Activated naive CD4-positive, alpha-beta T cell treated with Interleukin-2 at 50 U/mL for 16 hours (primary cell): Measurements from ENCODE around the gene UTP11.
"Not testable (repeated sequence)": the region's sequence is repeated elsewhere in the genome, so short reads cannot be mapped to it uniquely, and the experiment has no call there.

Experiments used
- DNase-seq: peaks from one replicate; pipeline ENCODE4 v3.0.0-alpha.2; 2020

Gene UTP11

GRCh38 chr1:38012363-38013226 lies at the start of gene UTP11:
UTP11 (plus strand) TSS chr1:38012734; CDS start chr1:38012803, 69 bp downstream.
- DNase-seq: peak; percentile 91

- not testable (repeated sequence) for DNase-seq
These were observed 48.4 kb upstream of the UTP11 start for GRCh38 chr1:37964106-37964505.

- DNase-seq: no peak
These were observed 47.2 kb upstream of the UTP11 start for GRCh38 chr1:37965301-37965700.

GRCh38 chr1:37973684-37974083 lies 38.9 kb upstream of the UTP11 start:
- not testable (repeated sequence) for DNase-seq

- no peak for DNase-seq
These were observed 38.0 kb upstream of the UTP11 start for GRCh38 chr1:37974567-37974966.

DNA sequence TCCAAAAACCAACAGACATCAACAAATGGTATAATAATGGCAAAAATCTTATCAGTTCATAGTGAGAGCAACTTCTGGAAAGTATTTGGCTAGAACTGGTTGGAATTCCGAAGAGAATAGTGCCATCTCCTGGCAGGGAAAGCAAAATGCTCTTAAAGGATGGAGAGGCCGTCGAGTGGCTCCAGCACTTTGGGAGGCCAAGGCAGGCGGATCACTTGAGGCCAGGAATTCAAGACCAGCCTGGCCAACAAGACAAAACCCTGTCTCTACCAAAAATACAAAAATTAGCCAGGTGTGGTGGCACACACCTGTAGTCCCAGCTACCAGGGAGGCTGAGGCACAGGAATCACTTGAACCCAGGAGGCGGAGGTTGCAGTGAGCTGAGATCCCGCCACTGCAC lies 37.5 kb upstream of the UTP11 start:
- DNase-seq: not testable (repeated sequence)

GRCh38 chr1:37978541-37978940 lies 34.0 kb upstream of the UTP11 start:
- no peak for DNase-seq

DNA sequence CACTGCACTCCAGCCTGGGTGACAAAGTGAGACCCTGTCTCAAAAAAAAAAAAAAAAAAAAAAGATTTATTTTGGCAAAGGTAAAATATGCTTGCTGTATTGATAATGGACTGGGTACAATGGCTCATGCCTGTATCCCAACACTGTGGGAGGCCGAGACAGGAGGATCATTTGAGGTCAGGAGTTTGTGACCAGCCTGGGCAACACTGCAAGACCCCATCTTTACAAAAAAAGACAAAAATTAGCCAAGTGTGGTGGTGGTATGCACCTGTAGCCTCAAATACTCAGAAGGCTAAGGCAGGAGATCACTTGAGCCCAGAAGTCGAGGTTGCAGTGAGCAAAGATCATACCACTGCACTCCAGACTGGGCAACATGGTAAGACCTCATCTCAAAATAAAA lies 29.0 kb upstream of the UTP11 start:
- DNase-seq: no peak

- no peak for DNase-seq
These were observed 24.9 kb upstream of the UTP11 start for GRCh38 chr1:37987679-37988078.

GRCh38 chr1:37989361-37989930 lies 23.1 kb upstream of the UTP11 start:
- DNase-seq: peak; percentile 51

DNA sequence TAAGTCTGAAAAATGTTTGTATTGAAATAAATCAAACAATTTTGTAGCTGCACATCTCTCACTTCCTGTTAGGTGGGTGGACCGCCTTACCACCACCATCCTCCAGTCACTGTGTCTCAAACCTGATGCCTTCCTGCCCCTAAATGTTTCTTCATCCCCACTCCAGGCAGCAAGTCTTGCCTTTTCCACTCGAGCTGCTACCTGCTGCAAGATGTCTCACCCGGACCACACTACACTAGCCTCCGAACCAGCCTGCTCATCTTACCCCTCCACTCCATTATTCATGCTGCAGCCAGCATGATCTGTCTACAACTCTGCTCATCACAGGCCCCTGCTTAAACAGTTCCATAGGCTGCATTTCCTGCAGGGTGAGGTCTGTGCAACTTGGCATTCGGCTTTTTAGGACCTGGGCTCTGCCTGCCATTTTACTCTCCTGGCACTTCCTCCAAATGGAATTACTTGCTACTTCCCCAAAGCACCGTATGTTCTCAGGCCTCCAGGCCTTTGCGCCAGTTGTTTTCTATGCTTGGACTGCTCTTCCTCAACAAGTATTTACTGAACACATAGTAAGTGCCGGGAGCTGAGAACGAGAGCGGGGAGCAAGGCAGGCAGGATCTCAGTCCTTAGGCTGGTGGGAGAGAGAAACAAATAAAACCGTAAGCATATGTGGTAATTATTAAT lies 17.5 kb upstream of the UTP11 start:
- DNase-seq: no peak

GRCh38 chr1:37995751-37996345 lies 16.7 kb upstream of the UTP11 start:
- DNase-seq: peak; percentile 50

DNA sequence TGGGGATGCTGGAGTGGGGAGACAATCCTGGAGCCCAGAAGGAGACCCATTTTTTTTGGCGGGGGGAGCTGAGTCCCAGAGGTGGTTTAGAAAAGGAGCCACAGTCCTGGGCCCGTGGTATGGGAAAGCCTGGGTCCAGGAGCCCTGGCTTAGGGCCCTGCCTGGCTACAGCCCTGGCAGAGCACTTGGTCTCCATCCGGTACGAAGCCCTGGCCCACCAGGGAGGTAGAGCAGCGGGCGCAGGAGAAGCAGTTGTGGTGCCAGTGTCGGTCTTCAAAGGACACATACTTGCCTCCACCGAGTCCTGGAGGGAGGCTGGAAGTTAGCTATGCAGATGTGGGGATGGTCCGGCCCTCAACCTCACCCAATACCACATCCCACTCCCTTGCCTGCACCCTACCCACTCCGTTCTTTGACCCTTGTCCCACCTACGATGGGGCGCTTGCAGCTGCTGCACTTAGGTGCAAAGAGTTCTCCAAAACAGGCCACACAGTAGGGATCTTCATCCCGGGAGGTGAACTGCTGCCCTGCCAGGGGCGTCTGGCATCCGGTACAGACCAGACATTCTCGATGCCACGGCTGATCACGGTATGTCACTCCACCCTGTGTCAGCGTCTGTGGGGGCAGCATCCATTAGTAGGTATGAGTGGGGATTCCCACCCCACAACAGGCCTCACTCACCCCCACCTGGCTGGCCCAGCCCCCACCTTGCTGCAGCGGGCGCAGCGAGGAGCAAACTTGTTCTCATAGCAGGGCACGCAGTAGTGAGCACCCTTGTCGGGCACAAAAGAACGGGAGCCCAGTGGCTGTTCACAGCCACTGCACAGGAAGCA lies 15.1 kb upstream of the UTP11 start:
- no peak for DNase-seq

DNA sequence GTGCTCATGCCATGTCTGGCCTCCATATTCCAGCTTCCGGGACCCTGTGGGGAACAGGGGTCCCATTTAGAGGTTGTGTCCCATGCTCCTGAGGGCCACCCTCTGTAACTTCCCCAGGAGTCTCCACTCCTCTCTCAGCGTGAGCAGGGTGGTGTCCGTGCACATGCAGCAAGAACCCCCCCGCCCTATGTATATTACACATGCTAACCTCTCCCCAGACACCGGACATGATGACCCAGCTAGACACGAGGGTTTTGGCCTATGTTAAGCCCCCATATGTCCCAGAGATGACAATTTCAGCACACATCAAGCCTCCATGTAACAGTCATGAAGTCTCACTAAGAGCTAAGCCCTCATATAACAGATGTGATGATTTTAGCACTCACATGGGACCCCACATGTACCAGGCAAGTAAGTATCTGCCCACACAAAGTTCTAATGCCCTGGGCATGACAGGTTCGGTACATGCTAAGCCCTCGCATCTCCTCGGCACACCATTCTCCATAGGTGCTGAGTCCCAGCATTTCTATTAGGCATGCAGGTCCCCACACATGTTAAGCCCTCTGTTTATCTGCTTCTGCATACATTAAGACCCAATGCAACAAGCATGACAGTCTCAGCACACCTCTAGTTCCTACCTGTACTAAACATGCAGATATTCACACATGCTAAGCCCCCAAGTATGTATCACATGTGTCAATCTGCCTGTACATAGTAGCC lies 14.3 kb upstream of the UTP11 start:
- DNase-seq: no peak

- no peak for DNase-seq
These were observed 13.6 kb upstream of the UTP11 start for GRCh38 chr1:37998913-37999429.

DNA sequence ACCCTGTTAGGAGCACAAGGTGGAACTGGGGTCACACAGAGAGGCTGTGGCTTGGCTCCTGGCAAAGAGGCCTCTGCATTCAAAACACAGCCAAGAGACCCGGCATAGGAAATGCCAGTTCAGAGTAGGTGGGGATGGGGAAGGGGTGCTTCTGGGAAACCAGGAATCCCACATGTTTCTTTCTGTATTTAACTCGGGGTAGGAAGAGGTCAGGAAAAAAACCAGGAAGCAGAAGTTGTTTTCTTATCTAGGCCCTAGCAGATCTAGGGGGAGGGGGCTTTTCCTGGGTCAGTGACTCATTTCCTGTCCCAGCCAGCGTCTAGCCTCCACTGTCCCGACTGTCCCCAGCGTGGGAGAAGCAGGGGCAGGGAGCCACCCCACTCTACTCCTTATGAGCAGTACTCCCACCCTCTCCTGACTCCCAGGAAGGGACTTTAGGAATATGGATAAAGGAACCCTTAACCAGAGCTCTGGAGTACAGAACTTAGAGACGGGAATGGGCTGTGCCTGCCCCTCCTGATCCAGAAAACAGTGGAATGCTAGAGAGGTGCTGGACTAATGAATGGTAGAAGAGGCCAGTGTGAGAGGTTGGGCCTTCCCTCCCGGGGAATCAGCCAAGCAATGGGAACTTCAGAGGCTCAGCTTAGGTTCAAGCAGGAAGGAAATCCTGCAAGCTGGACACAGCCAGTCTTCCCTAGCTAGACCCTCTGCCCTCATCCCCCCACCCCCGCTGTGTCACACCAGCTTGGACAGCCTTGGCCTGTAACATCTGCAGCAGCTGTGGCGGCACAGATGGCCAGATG lies 12.9 kb upstream of the UTP11 start:
- DNase-seq: no peak

DNA sequence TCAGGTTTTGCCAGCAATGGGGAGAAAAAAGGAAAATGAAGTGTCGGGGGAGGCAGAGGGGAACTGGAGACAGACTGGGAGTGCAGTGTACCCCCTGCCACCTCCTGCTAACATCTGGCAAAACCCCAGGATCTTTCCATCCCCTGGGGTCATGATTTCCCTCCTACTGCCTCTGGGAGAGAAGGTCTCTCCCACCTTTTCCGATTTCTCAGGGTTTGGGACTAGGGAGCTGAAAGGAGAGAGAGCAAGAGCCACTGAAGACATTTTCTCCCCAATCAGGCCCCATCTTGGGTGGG lies 12.4 kb upstream of the UTP11 start:
- DNase-seq: no peak

- no peak for DNase-seq
These were observed 11.7 kb upstream of the UTP11 start for GRCh38 chr1:38000529-38001455.
